ENCODE data around the gene RAB17.

The RAB17 gene

GRCh38 chr2:237590272-237591140 lies at the start of gene RAB17:
RAB17 (minus strand) TSS chr2:237590734; CDS start chr2:237586154, 4,580 bp downstream.
- no peak for DNase-seq (ENCODE audit: low read depth)

GRCh38 chr2:237639836-237640220 lies 49.3 kb upstream of the RAB17 start:
- no peak for DNase-seq (ENCODE audit: low read depth)

GRCh38 chr2:237639052-237639835 lies 48.7 kb upstream of the RAB17 start:
- DNase-seq (ENCODE audit: low read depth): no peak

- no peak for DNase-seq (ENCODE audit: low read depth)
These were observed 47.6 kb upstream of the RAB17 start for GRCh38 chr2:237638176-237638575.

- no peak for DNase-seq (ENCODE audit: low read depth)
These were observed 47.0 kb upstream of the RAB17 start for GRCh38 chr2:237637429-237638135.

- DNase-seq (ENCODE audit: low read depth): no peak
These were observed 46.0 kb upstream of the RAB17 start for GRCh38 chr2:237636578-237636977.

GRCh38 chr2:237633061-237633561 lies 42.6 kb upstream of the RAB17 start:
- no peak for DNase-seq (ENCODE audit: low read depth)

- no peak for DNase-seq (ENCODE audit: low read depth)
These were observed 41.5 kb upstream of the RAB17 start for GRCh38 chr2:237631801-237632585.

- no peak for DNase-seq (ENCODE audit: low read depth)
These were observed 40.7 kb upstream of the RAB17 start for GRCh38 chr2:237631007-237631785.

- no peak for DNase-seq (ENCODE audit: low read depth)
These were observed 39.9 kb upstream of the RAB17 start for GRCh38 chr2:237630216-237631000.

GRCh38 chr2:237629739-237630138 lies 39.2 kb upstream of the RAB17 start:
- DNase-seq (ENCODE audit: low read depth): no peak

GRCh38 chr2:237629188-237629534 lies 38.6 kb upstream of the RAB17 start:
- no peak for DNase-seq (ENCODE audit: low read depth)

- DNase-seq (ENCODE audit: low read depth): no peak
These were observed 38.0 kb upstream of the RAB17 start for GRCh38 chr2:237628247-237629187.

- DNase-seq (ENCODE audit: low read depth): no peak
These were observed 37.1 kb upstream of the RAB17 start, which contains the start of gene LRRFIP1 for GRCh38 chr2:237627441-237628246. LRRFIP1 (plus strand) TSS chr2:237627587; CDS start chr2:237627645, 58 bp downstream.

GRCh38 chr2:237626813-237627440 lies 36.4 kb upstream of the RAB17 start:
- no peak for DNase-seq (ENCODE audit: low read depth)

GRCh38 chr2:237625777-237626176 lies 35.2 kb upstream of the RAB17 start:
- DNase-seq (ENCODE audit: low read depth): no peak

- no peak for DNase-seq (ENCODE audit: low read depth)
These were observed 34.7 kb upstream of the RAB17 start for GRCh38 chr2:237625216-237625705.

Measured in stromal cell of bone marrow (primary cell).